ENCODE results near the gene ZC3H12D.

The ZC3H12D gene

GRCh38 chr6:149440735-149441671, 43.8 kb downstream of the ZC3H12D start:
- in situ Hi-C loops (cut with MboI; ENCODE audit: low sequenced_read_pairs, unreplicated experiment), result loop anchor here (25.0 kb wide), 1 partner anchor 854 kb away; no protein-coding TSS in a partner anchor
- DNase-seq (ENCODE audit: low spot score), result no peak
- no peak for TF ChIP-seq CTCF (IDR thresholded peaks at IDR 0.05; ENCODE audit: borderline replicate concordance, control extremely low read depth, extremely low read depth, insufficient read depth, missing control alignments)

GRCh38 chr6:149439626-149440025, 45.2 kb downstream of the ZC3H12D start:
- no peak for TF ChIP-seq CTCF (IDR thresholded peaks at IDR 0.05; ENCODE audit: borderline replicate concordance, control extremely low read depth, extremely low read depth, insufficient read depth, missing control alignments)
- DNase-seq (ENCODE audit: low spot score), result no peak
- in situ Hi-C loops (cut with MboI; ENCODE audit: low sequenced_read_pairs, unreplicated experiment), result loop anchor here (10.0 to 25.0 kb wide), 2 partner anchors 405 to 852 kb away; no protein-coding TSS in a partner anchor

GRCh38 chr6:149438855-149439254, 46.0 kb downstream of the ZC3H12D start:
- TF ChIP-seq CTCF (IDR thresholded peaks at IDR 0.05; ENCODE audit: borderline replicate concordance, control extremely low read depth, extremely low read depth, insufficient read depth, missing control alignments), result no peak
- in situ Hi-C loops (cut with MboI; ENCODE audit: low sequenced_read_pairs, unreplicated experiment), result loop anchor here (10.0 to 25.0 kb wide), 2 partner anchors 404 to 852 kb away; no protein-coding TSS in a partner anchor
- peak; percentile 31 for DNase-seq (ENCODE audit: low spot score)

GRCh38 chr6:149437212-149437611, 47.6 kb downstream of the ZC3H12D start:
- no peak for DNase-seq (ENCODE audit: low spot score)
- TF ChIP-seq CTCF (IDR thresholded peaks at IDR 0.05; ENCODE audit: borderline replicate concordance, control extremely low read depth, extremely low read depth, insufficient read depth, missing control alignments), result no peak
- in situ Hi-C loops (cut with MboI; ENCODE audit: low sequenced_read_pairs, unreplicated experiment), result loop anchor here (10.0 to 25.0 kb wide), 2 partner anchors 402 to 850 kb away; no protein-coding TSS in a partner anchor

- in situ Hi-C loops (cut with MboI; ENCODE audit: low sequenced_read_pairs, unreplicated experiment), result loop anchor here (10.0 to 25.0 kb wide), 2 partner anchors 402 to 849 kb away; no protein-coding TSS in a partner anchor
These were observed 48.2 kb downstream of the ZC3H12D start for GRCh38 chr6:149436647-149437046.

More at GRCh38 chr6:149436647-149437046, 48.2 kb downstream of the ZC3H12D start:
- DNase-seq (ENCODE audit: low spot score), result no peak
- no peak for TF ChIP-seq CTCF (IDR thresholded peaks at IDR 0.05; ENCODE audit: borderline replicate concordance, control extremely low read depth, extremely low read depth, insufficient read depth, missing control alignments)

Measured in GM13976 (cell line).